ENCODE results near the gene ACTN1.

DNA sequence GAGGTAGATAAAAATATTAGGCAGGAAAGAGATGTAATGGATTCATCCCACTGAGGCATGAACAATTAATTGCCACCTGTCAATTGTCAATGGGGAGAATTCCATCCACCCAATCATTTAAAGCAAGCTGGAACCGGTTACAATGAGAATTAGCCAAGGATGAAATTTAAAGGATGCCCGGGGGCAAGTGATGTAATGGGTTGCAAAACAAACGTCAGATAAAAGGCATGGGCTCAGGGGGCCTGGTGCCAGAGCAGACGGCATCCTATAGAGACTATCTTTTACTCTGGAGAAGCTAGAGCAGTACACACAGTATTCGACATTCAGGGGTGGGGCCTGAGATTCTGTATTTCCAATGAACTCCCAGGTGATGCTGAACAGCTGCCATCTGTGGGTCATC is 105.7 kb downstream of the ACTN1 start:
- TF ChIP-seq, protein P1, sequence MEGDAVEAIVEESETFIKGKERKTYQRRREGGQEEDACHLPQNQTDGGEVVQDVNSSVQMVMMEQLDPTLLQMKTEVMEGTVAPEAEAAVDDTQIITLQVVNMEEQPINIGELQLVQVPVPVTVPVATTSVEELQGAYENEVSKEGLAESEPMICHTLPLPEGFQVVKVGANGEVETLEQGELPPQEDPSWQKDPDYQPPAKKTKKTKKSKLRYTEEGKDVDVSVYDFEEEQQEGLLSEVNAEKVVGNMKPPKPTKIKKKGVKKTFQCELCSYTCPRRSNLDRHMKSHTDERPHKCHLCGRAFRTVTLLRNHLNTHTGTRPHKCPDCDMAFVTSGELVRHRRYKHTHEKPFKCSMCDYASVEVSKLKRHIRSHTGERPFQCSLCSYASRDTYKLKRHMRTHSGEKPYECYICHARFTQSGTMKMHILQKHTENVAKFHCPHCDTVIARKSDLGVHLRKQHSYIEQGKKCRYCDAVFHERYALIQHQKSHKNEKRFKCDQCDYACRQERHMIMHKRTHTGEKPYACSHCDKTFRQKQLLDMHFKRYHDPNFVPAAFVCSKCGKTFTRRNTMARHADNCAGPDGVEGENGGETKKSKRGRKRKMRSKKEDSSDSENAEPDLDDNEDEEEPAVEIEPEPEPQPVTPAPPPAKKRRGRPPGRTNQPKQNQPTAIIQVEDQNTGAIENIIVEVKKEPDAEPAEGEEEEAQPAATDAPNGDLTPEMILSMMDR (IDR thresholded peaks at IDR 0.05): no peak
- TF ChIP-seq POLR2A (IDR thresholded peaks at IDR 0.05): no peak
